DND-41 (cell line): ENCODE measurements around the gene IL2RA.

Experiments used
- CTCF ChIP-seq: IDR thresholded peaks from 2 replicates; pipeline ENCODE4 v1.5.1; 2012; ENCODE audit warnings: borderline replicate concordance, low read length, moderate library complexity, mild to moderate bottlenecking; ENCODE audit not compliant: poor library complexity, severe bottlenecking; ENCODE audit errors: extremely low read depth
- EZH2 ChIP-seq: IDR thresholded peaks from 3 replicates; pipeline ENCODE4 v1.6.1; 2012; ENCODE audit warnings: borderline replicate concordance, low read depth, mild to moderate bottlenecking, moderate library complexity, low read length, inconsistent platforms; ENCODE audit not compliant: severe bottlenecking

DNA sequence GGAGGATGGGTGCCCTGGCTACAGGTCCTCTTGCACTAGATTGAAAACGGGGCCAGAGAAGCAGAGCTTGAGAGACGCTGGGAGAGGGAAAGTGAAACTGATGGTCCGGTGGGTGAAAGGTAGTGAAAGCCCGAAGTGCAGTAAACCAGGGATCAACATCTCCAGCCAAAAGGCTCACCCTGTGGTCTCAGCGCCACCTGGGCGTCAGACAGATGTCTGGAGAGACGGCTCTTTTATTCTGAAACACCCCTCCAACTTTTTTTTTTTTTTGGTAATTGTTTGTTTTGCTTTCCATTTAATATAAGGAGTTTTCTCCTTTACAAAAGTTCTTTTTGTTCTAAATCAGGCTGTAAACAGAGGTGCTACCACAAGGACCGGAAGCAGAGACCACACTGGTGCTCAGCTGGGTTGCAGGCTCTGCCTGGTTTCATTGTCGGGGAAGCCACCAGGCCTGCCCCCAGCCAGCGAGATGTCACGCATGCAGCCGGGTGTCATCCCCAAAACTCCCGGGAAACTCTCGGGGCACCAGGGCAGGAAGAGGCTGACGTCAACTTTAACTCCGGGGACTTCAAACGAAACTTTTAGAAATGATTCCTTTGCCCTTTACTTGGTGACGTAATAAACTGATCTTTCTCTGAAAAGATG, 11.2 kb downstream of the IL2RA start:
- TF ChIP-seq EZH2 (no peak), CTCF (peak; percentile 59)
